IPS-18a (cell line): ENCODE measurements around the gene HBG1.
"Not testable (repeated sequence)": the region's sequence is repeated elsewhere in the genome, so short reads cannot be mapped to it uniquely, and the experiment has no call there.

Experiments
- H3K27ac ChIP-seq: one replicate; pipeline ENCODE4 v1.5.1; 2013; ENCODE audit warnings: low read length
- H3K27me3 ChIP-seq: one replicate; pipeline ENCODE4 v1.6.1; 2013; ENCODE audit warnings: mild to moderate bottlenecking, low read length; ENCODE audit not compliant: control insufficient read depth, insufficient read depth
- H3K36me3 ChIP-seq: one replicate; pipeline ENCODE4 v1.6.1; 2013; ENCODE audit warnings: low read depth, low read length; ENCODE audit not compliant: control insufficient read depth
- H3K4me1 ChIP-seq: one replicate; pipeline ENCODE4 v1.6.1; 2013; ENCODE audit warnings: low read depth, low read length; ENCODE audit not compliant: control insufficient read depth
- H3K4me3 ChIP-seq: one replicate; pipeline ENCODE4 v1.5.1; 2013; ENCODE audit warnings: low read length
- H3K9ac ChIP-seq: one replicate; pipeline ENCODE4 v1.6.1; 2013; ENCODE audit warnings: mild to moderate bottlenecking, low read length, moderate library complexity
- H3K9me3 ChIP-seq: one replicate; pipeline ENCODE4 v1.6.1; 2013; ENCODE audit warnings: low read depth, low read length; ENCODE audit not compliant: control insufficient read depth

HBG1 gene

GRCh38 chr11:5253440-5253839, 3.8 kb upstream of the HBG1 start:
- H3K27ac ChIP-seq, H3K36me3 ChIP-seq, H3K9me3 ChIP-seq, H3K27me3 ChIP-seq, H3K9ac ChIP-seq, H3K4me3 ChIP-seq: not testable (repeated sequence)
- peaks cover 14% of the 10 kb centered on the region for H3K4me1 ChIP-seq

- Histone ChIP-seq H3K9me3 (no peaks in the 10 kb centered on the region), H3K27me3 (no peaks in the 10 kb centered on the region), H3K4me3 (no peak overlapping the region), H3K9ac (no peak overlapping the region), H3K27ac (no peak overlapping the region), H3K4me1 (peaks cover 8% of the 10 kb centered on the region), H3K36me3 (no peaks in the 10 kb centered on the region)
Measured at GRCh38 chr11:5252919-5253265, 3.2 kb upstream of the HBG1 start.

- peaks cover 3% of the 10 kb centered on the region for H3K4me1 ChIP-seq
- no peaks in the 10 kb centered on the region for H3K27me3 ChIP-seq
- no peak overlapping the region for H3K4me3 ChIP-seq
- no peak overlapping the region for H3K9ac ChIP-seq
- H3K27ac ChIP-seq, result no peak overlapping the region
- H3K9me3 ChIP-seq, result no peaks in the 10 kb centered on the region
- no peaks in the 10 kb centered on the region for H3K36me3 ChIP-seq
Measured at GRCh38 chr11:5252192-5252918, 2.7 kb upstream of the HBG1 start.

- Histone ChIP-seq H3K36me3 (no peaks in the 10 kb centered on the region), H3K4me1 (peaks cover under 1% of the 10 kb centered on the region), H3K9me3 (no peaks in the 10 kb centered on the region), H3K4me3 (no peak overlapping the region), H3K27me3 (no peaks in the 10 kb centered on the region), H3K9ac (no peak overlapping the region), H3K27ac (no peak overlapping the region)
Measured at GRCh38 chr11:5251746-5252145, 2.1 kb upstream of the HBG1 start.

GRCh38 chr11:5250543-5251204, 1.0 kb upstream of the HBG1 start:
- no peaks in the 10 kb centered on the region for H3K4me1 ChIP-seq
- no peaks in the 10 kb centered on the region for H3K9me3 ChIP-seq
- H3K27ac ChIP-seq, result no peak overlapping the region
- no peaks in the 10 kb centered on the region for H3K27me3 ChIP-seq
- no peak overlapping the region for H3K9ac ChIP-seq
- H3K36me3 ChIP-seq, result no peaks in the 10 kb centered on the region
- no peak overlapping the region for H3K4me3 ChIP-seq

GRCh38 chr11:5248498-5248897, 1.2 kb downstream of the HBG1 start:
- not testable (repeated sequence) for H3K9me3 ChIP-seq, H3K27me3 ChIP-seq, H3K9ac ChIP-seq, H3K4me3 ChIP-seq, H3K27ac ChIP-seq, H3K36me3 ChIP-seq, H3K4me1 ChIP-seq

GRCh38 chr11:5247472-5248192, 2.0 kb downstream of the HBG1 start:
- H3K4me3 ChIP-seq, result no peak overlapping the region

GRCh38 chr11:5246772-5247471, 2.7 kb downstream of the HBG1 start:
- no peak overlapping the region for H3K27ac ChIP-seq
- no peaks in the 10 kb centered on the region for H3K36me3 ChIP-seq
- no peaks in the 10 kb centered on the region for H3K27me3 ChIP-seq
- H3K4me1 ChIP-seq, result no peaks in the 10 kb centered on the region
- no peaks in the 10 kb centered on the region for H3K9me3 ChIP-seq
- no peak overlapping the region for H3K4me3 ChIP-seq
- no peak overlapping the region for H3K9ac ChIP-seq

More at GRCh38 chr11:5247472-5248192, 2.0 kb downstream of the HBG1 start:
- no peak overlapping the region for H3K9ac ChIP-seq
- no peaks in the 10 kb centered on the region for H3K36me3 ChIP-seq
- H3K27me3 ChIP-seq, result no peaks in the 10 kb centered on the region
- no peak overlapping the region for H3K27ac ChIP-seq
- H3K9me3 ChIP-seq, result no peaks in the 10 kb centered on the region
- H3K4me1 ChIP-seq, result no peaks in the 10 kb centered on the region

- no peak overlapping the region for H3K9ac ChIP-seq
- no peaks in the 10 kb centered on the region for H3K27me3 ChIP-seq
- H3K9me3 ChIP-seq, result no peaks in the 10 kb centered on the region
Measured at GRCh38 chr11:5245155-5245554, 4.5 kb downstream of the HBG1 start.

GRCh38 chr11:5243816-5244180, 5.9 kb downstream of the HBG1 start:
- H3K4me3 ChIP-seq, result no peak overlapping the region
- H3K27ac ChIP-seq, result no peak overlapping the region
- H3K9me3 ChIP-seq, result no peaks in the 10 kb centered on the region
- no peaks in the 10 kb centered on the region for H3K36me3 ChIP-seq
- no peaks in the 10 kb centered on the region for H3K27me3 ChIP-seq
- no peak overlapping the region for H3K9ac ChIP-seq
- H3K4me1 ChIP-seq, result no peaks in the 10 kb centered on the region

More at GRCh38 chr11:5245155-5245554, 4.5 kb downstream of the HBG1 start:
- Histone ChIP-seq H3K36me3 (no peaks in the 10 kb centered on the region), H3K4me3 (no peak overlapping the region), H3K27ac (no peak overlapping the region), H3K4me1 (no peaks in the 10 kb centered on the region)

- Histone ChIP-seq H3K4me3 (no peak overlapping the region), H3K36me3 (no peaks in the 10 kb centered on the region), H3K27me3 (no peaks in the 10 kb centered on the region), H3K9ac (no peak overlapping the region), H3K27ac (no peak overlapping the region), H3K4me1 (no peaks in the 10 kb centered on the region), H3K9me3 (no peaks in the 10 kb centered on the region)
Measured at GRCh38 chr11:5242933-5243815, 6.5 kb downstream of the HBG1 start.
